RWPE1 (cell line): Measurements from ENCODE around the gene SP3.
"Not testable (repeated sequence)": the region's sequence is repeated elsewhere in the genome, so short reads cannot be mapped to it uniquely, and the experiment has no call there.

ENCODE experiments used
- CTCF ChIA-PET: fragments of 350-600 bp; sonication (Branson Sonifier 250); formaldehyde crosslinking; extraction: SDS; loops from one replicate; lab custom pipeline; 2021; lab: Yijun Ruan, JAX
- POLR2A ChIA-PET: fragments of 400-600 bp; formaldehyde crosslinking; extraction: SDS; loops from one replicate; lab custom pipeline; 2020; ENCODE audit warnings: antibody characterized with exemption; ENCODE audit not compliant: low non-redundant PET; lab: Yijun Ruan, JAX
- DNase-seq: peaks from one replicate; pipeline ENCODE4 v3.0.0; 2012; ENCODE audit warnings: low spot score
- H3K27ac ChIP-seq: fragments of 450-650 bp; 2 replicates; pipeline ENCODE4 v1.5.1; 2017
- TF ChIP-seq, protein P1 (sequence below): fragments of 450-650 bp; conservative IDR thresholded peaks from 2 replicates; pipeline ENCODE4 v1.5.1; 2017; ENCODE audit warnings: low read depth, mild to moderate bottlenecking

Gene SP3

DNA sequence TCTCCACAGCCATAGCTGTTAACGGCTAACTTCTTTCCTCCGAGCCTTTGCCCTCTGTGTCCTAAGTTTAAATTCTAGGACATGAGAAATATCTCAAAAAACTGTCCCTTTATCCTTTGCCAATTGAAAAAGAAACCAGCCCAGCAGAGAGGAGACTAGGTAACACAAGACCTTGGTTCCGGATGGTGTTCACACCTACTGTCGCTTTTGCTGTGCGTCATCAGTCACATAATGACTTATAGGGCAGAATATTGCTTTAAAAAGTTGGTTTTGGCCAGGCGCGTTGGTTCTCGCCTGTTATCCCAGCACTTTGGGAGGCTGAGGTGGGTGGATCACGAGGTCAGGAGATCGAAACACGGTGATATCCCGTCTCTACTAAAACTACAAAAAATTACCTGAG, 66.2 kb downstream of the SP3 start:
- TF ChIP-seq, protein P1, sequence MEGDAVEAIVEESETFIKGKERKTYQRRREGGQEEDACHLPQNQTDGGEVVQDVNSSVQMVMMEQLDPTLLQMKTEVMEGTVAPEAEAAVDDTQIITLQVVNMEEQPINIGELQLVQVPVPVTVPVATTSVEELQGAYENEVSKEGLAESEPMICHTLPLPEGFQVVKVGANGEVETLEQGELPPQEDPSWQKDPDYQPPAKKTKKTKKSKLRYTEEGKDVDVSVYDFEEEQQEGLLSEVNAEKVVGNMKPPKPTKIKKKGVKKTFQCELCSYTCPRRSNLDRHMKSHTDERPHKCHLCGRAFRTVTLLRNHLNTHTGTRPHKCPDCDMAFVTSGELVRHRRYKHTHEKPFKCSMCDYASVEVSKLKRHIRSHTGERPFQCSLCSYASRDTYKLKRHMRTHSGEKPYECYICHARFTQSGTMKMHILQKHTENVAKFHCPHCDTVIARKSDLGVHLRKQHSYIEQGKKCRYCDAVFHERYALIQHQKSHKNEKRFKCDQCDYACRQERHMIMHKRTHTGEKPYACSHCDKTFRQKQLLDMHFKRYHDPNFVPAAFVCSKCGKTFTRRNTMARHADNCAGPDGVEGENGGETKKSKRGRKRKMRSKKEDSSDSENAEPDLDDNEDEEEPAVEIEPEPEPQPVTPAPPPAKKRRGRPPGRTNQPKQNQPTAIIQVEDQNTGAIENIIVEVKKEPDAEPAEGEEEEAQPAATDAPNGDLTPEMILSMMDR, result no peak

DNA sequence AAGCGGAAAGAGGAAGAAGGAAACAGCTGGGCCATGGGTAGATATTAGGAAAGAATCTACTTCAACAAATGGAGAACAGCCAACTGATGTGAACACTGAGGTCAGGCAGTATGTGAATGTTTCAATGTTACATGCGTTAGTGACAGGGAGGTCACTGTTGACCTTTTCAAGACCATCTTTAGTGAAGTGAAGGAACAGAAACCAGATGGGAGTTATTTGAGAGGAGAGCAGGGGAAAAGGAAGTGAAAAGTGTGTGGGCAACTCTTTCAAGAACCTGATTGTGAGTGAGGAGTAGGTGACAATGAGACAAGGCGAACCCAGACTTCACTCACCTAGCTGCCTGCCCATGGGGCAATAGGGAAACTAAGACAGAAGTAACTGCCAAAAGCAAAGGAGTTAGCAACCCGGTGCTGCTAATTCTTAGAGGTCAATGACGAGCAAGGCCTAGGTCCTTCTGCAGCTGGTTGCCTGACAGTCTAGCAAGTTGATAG, 67.0 kb downstream of the SP3 start:
- CTCF ChIA-PET, result no interaction called here
- TF ChIP-seq, protein P1, result no peak
- no peak for DNase-seq
- POLR2A ChIA-PET, result no interaction called here
- no peak overlapping the region for H3K27ac ChIP-seq

More for the DNA sequence above, 66.2 kb downstream of the SP3 start:
- no peak overlapping the region for H3K27ac ChIP-seq
- DNase-seq, result no peak
- ChIA-PET CTCF (no interaction called here), POLR2A (no interaction called here)

DNA sequence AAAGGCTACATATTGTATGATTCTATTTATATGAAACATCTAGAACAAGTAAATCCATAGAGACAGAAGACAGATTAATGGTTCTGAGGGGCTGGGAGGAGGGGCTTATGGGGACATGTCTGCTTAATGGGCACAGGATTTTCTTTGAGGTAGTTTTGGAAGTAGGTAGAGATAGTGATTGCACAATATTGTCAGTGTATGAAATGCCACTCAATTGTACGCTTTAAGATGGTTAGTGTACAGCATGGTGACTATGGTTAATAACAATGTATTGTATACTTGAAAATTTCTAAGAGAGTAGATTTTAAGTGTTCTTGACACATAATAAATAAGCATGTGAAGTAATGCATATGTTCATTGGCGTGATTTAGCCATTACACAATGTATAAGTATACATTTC, 68.4 kb downstream of the SP3 start:
- ChIA-PET POLR2A (interaction anchor here (0.5 kb wide), 1 partner anchor 233 kb away, joined by 4 read pairs; no protein-coding TSS in a partner anchor), CTCF (no interaction called here)
- TF ChIP-seq, protein P1, result no peak
- no peak overlapping the region for H3K27ac ChIP-seq
- DNase-seq, result no peak

DNA sequence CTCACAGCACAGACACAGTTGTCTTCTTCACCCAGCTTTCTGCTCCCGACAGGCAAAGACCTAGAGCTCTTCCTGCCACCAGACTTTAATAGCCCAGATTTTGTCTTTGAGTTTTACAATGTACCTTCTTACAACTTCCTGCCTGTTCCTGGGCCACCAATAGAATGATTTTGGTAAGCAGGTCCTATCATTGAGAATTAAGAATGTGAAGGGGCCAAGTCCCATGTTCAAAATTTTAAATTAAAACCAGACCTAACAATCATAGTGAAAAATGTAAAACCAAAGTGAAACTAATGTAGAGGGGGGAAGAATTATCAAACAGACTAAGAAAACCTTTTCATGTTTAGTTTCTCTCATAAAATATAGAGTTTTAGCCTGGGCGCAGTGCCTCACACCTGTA, 72.8 kb downstream of the SP3 start:
- no peak overlapping the region for H3K27ac ChIP-seq
- TF ChIP-seq, protein P1, result no peak
- POLR2A ChIA-PET, result no interaction called here
- CTCF ChIA-PET, result interaction anchor here (0.5 kb wide), 1 partner anchor 52 kb away, joined by 4 read pairs; no protein-coding TSS in a partner anchor
- DNase-seq, result no peak

DNA sequence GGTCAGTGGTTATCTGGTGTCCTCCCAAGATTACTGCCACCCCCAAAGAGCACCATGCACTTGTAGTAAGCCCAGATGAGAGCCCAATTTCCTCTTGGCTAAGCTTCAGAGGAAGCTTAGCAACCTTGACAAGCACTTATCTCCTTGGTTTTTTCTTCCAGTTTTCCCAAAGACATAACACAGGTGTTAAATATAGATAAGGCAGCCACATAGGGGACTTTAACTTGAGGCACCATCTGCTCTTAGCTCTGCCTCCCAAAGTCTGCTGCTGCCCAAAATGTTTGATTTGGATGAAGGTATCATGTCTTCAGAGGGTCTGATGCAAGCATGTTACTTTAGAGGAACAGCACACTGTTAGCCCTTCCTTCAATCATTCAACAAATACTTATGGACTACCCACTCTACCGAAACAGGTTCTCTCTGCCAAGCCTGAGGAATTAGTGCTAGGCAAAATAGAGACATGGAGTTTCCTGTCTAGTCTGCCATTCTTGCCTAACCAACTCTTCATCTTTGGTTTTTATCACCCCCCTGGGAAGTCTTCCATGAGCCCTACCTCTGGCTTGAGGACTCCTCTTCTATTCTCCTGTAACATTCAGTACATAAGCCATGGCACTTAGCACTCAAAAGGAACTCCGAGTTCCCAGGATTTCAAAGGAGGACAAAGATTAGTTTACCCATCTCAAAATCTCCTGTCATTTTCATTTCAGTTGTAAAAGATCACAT, 73.7 kb downstream of the SP3 start:
- CTCF ChIA-PET, result interaction anchor here (0.5 to 0.6 kb wide), 2 partner anchors 53 to 643 kb away, joined by 3 to 4 read pairs; no protein-coding TSS in a partner anchor
- DNase-seq, result no peak
- POLR2A ChIA-PET, result no interaction called here
- TF ChIP-seq, protein P1, result no peak
- no peak overlapping the region for H3K27ac ChIP-seq

DNA sequence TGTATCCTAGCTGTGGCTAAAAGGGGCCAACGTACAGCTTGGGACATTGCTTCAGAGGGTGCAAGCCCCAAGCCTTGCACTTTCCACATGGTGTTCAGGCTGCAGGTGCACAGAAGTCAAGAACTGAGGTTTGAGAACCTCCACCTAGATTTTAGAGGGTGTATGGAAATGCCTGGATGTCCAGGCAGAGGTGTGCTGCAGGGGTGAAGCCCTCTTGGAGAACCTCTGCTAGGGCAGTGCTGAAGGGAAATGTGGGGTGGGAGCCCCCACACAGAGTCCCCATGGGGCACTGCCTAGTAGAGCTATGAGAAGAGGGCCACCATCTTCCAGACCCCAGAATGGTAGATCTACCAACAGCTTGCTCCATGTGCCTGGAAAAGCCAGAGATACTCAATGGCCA, 75.7 kb downstream of the SP3 start:
- CTCF ChIA-PET, POLR2A ChIA-PET, DNase-seq: not testable (repeated sequence)

DNA sequence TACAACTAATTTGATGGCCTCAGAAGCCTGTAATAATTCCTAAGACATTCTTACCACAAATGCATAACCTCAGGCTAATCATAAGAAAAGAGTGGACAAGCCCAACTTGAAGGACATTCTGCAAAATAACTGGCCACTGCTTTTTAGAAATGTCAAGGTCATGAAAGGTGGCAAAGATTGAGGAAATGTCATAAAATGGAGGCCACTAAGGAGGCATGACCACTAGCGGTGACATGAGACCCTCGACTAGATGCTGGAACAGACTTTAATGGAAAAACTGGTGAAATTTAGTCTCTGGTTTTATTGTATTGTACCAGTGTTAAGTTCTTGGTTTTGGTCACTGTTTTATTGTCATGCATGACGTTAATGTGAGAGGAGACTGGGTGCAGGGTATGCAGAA, 78.6 kb downstream of the SP3 start:
- H3K27ac ChIP-seq, result no peak overlapping the region
- POLR2A ChIA-PET, result interaction anchor here (0.7 kb wide), 1 partner anchor 600 kb away, joined by 3 read pairs; the partner anchor contains the start of gene GPR155
- no peak for DNase-seq
- TF ChIP-seq, protein P1, result no peak
- CTCF ChIA-PET, result no interaction called here

More for the DNA sequence above, 75.7 kb downstream of the SP3 start:
- H3K27ac ChIP-seq, result not testable (repeated sequence)
